Ovary (tissue), 3 donors: ENCODE data around the gene UNC93A.

Experiments used
- CTCF ChIP-seq, 3 donors: fragments of 450-650 bp in 2 of 3; fragments of 200-600 bp in 1 of 3; IDR thresholded peaks; one replicate each; pipeline versions ENCODE4 v1.5.1 to v1.8.0; 2016 to 2022; ENCODE audit warnings: antibody characterized with exemption in 3 of 3, mild to moderate bottlenecking in 1 of 3
- EP300 ChIP-seq: sonication (generic); formaldehyde crosslinking; IDR thresholded peaks from one replicate; pipeline ENCODE4 v1.6.1; 2017; ENCODE audit warnings: antibody characterized with exemption
- POLR2A ChIP-seq: fragments of 450-650 bp; IDR thresholded peaks from one replicate; pipeline ENCODE4 v1.6.1; 2017; ENCODE audit warnings: antibody characterized with exemption, mild to moderate bottlenecking, moderate library complexity
- donor health status: DM: no; HTN: no; CAD: no.

- TF ChIP-seq CTCF (IDR thresholded peaks at IDR 0.05) (no peak), EP300 (no peak), POLR2A (no peak)
Measured at GRCh38 chr6:167323111-167323510, 32.0 kb downstream of the UNC93A start.
